K562 (cell line): Measurements from ENCODE around the gene SCAP. TPM values are rescaled to one million over a fixed set of nuclear protein-coding genes. Genes with fewer than 3 reads are reported as not detected.

ENCODE experiments used
- CHD1 ChIP-seq: fragments of 200-600 bp; sonication (generic); IDR thresholded peaks from one replicate; pipeline ENCODE4 v1.6.1; 2012; ENCODE audit warnings: mild to moderate bottlenecking, moderate library complexity, low read length, inconsistent platforms
- CREM ChIP-seq: IDR thresholded peaks from 2 replicates; pipeline ENCODE4 v1.6.1; 2014; ENCODE audit warnings: antibody characterized with exemption, low read depth
- EP300 ChIP-seq: IDR thresholded peaks from 2 replicates; pipeline ENCODE4 v1.6.1; 2012; ENCODE audit warnings: low read length, improper control_type of control experiment
- LARP7 ChIP-seq: fragments of 450-650 bp; IDR thresholded peaks from 2 replicates; pipeline ENCODE4 v1.6.1; 2016
- MXI1 ChIP-seq: IDR thresholded peaks from 2 replicates; pipeline ENCODE4 v1.6.1; 2011; ENCODE audit warnings: low read depth, mild to moderate bottlenecking, improper control_type of control experiment, low read length
- PBX2 ChIP-seq, 2 experiments: IDR thresholded peaks in 1 of 2; conservative IDR thresholded peaks in 1 of 2; 2 replicates each; pipeline ENCODE4 v1.6.1; 2016; ENCODE audit warnings: low read depth in 2 of 2, mild to moderate bottlenecking in 1 of 2, missing compliant biosample characterization in 1 of 2, missing genetic modification characterization in 1 of 2, moderate library complexity in 1 of 2
- PHB ChIP-seq: fragments of 250-450 bp; sonication (Bioruptor Pico); IDR thresholded peaks from 2 replicates; pipeline ENCODE4 v1.5.0; 2021
- PKNOX1 ChIP-seq: fragments of 450-650 bp; IDR thresholded peaks from 2 replicates; pipeline ENCODE4 v1.6.1; 2016
- RBFOX2 ChIP-seq: fragments of 200-400 bp; formaldehyde crosslinking; IDR thresholded peaks from 2 replicates; pipeline ENCODE4 v1.6.1; 2017; ENCODE audit warnings: low read depth, mild to moderate bottlenecking, low read length, moderate library complexity
- TAF1 ChIP-seq: IDR thresholded peaks from 2 replicates; pipeline ENCODE4 v1.6.1; 2011; ENCODE audit warnings: mild to moderate bottlenecking, low read length, moderate library complexity; ENCODE audit not compliant: insufficient read depth, control insufficient read depth, severe bottlenecking; ENCODE audit errors: extremely low read depth
- UBTF ChIP-seq, 2 experiments: IDR thresholded peaks; 2 replicates each; pipeline ENCODE4 v1.6.1; 2012; ENCODE audit warnings: improper control_type of control experiment in 2 of 2, low read depth in 2 of 2, low read length in 2 of 2, borderline replicate concordance in 1 of 2
- XRCC5 ChIP-seq: fragments of 200-400 bp; formaldehyde crosslinking; IDR thresholded peaks from 2 replicates; pipeline ENCODE4 v1.6.1; 2017; ENCODE audit warnings: low read depth, mild to moderate bottlenecking, low read length
- ZFPM2 ChIP-seq: fragments of 250-450 bp; sonication (Bioruptor Pico); IDR thresholded peaks from 2 replicates; pipeline ENCODE4 v1.5.1; 2022; ENCODE audit warnings: mild to moderate bottlenecking
- ZNF212 ChIP-seq: fragments of 450-650 bp; formaldehyde crosslinking; IDR thresholded peaks from 2 replicates; pipeline ENCODE4 v1.4.0; 2020; ENCODE audit warnings: mild to moderate bottlenecking
- ZNF239 ChIP-seq: fragments of 250-450 bp; sonication (Bioruptor Pico); IDR thresholded peaks from 2 replicates; pipeline ENCODE4 v1.4.0; 2020; ENCODE audit warnings: mild to moderate bottlenecking
- ZNF311 ChIP-seq: fragments of 250-450 bp; sonication (Bioruptor Pico); IDR thresholded peaks from 2 replicates; pipeline ENCODE4 v1.4.0; 2020; ENCODE audit warnings: mild to moderate bottlenecking, moderate library complexity
- ZNF449 ChIP-seq: fragments of 250-450 bp; sonication (Bioruptor Pico); IDR thresholded peaks from 2 replicates; pipeline ENCODE4 v1.8.0; 2022; ENCODE audit warnings: moderate library complexity, mild to moderate bottlenecking, inconsistent platforms
- ZNF507 ChIP-seq: conservative IDR thresholded peaks from 2 replicates; pipeline ENCODE4 v1.6.1; 2017; ENCODE audit warnings: missing genetic modification characterization, missing compliant biosample characterization
- polyA plus RNA-seq, 8 experiments: library from polyadenylated mRNA; depleted of rRNA in 4 of 8; stranded (reverse) in 5 of 8; unstranded in 3 of 8; fragments of >200 nt; fragmentation: Nextera tagmentation in 2 of 8; fragmentation: Illumina TruSeq in 1 of 8; extraction: Ambion mirVana in 2 of 8; extraction: Trizol in 1 of 8; gene quantifications; 2 replicates each; pipeline versions ENCODE4 v1.2.1 to v1.2.3, GENCODE V29; 2011 to 2014; ENCODE audit warnings: inconsistent platforms in 1 of 8, missing spikeins in 1 of 8
- total RNA-seq, 7 experiments: library from RNA; depleted of rRNA in 6 of 7; stranded (reverse); fragments of >200 nt in 6 of 7; fragmentation: Illumina TruSeq in 2 of 7; extraction: Trizol in 2 of 7; gene quantifications; 2 replicates each; pipeline versions ENCODE4 v1.2.1 to v1.2.3, GENCODE V29; 2011 to 2021; ENCODE audit warnings: low replicate concordance in 1 of 7
- TF ChIP-seq, protein P1 (sequence below): fragments of 450-650 bp; formaldehyde crosslinking; IDR thresholded peaks from 2 replicates; pipeline ENCODE4 v1.4.0; 2020; ENCODE audit warnings: mild to moderate bottlenecking

Gene SCAP
- total and polyA plus RNA-seq, 9 of the 15 experiments (the other 6 are each of a cell fraction or from before 2014, with no cell fraction given), result 2.6 to 104 (median 37.8) TPM

GRCh38 chr3:47513125-47513929 is 37.6 kb upstream of the SCAP start, which contains the start of gene ELP6 (continued):
- TF ChIP-seq PBX2 (CRISPR knock-in tag; IDR thresholded peaks at IDR 0.05; ENCODE audit: low read depth), result no peak
- no peak for TF ChIP-seq PBX2 (tag; conservative IDR thresholded peaks at IDR 0.05; ENCODE audit: low read depth)
- peak; percentile 67 for TF ChIP-seq PKNOX1
- no peak for TF ChIP-seq ZNF507 (tag)
- TF ChIP-seq RBFOX2, result peak; percentile 88
- peak; percentile 69; the same call in 1 of the 2 replicates for TF ChIP-seq MXI1
- TF ChIP-seq ZFPM2 (CRISPR knock-in tag), result no peak
- no peak for TF ChIP-seq ZNF449 (CRISPR knock-in tag)
- no peak for TF ChIP-seq ZNF239 (CRISPR knock-in tag)
- TF ChIP-seq ZNF212, result no peak
- no peak for TF ChIP-seq LARP7
- no peak for TF ChIP-seq ZNF311 (CRISPR knock-in tag)
- peak; percentile 69 for TF ChIP-seq CHD1
- TF ChIP-seq UBTF (IDR thresholded peaks at IDR 0.05; ENCODE audit: borderline replicate concordance in 1 of 2, low read depth in 2 of 2, low read length in 2 of 2), result peak in 1 of 2 experiments; percentile 46; a peak in 1 of 4 replicates
- TF ChIP-seq TAF1, result peak; percentile 50
- no peak for TF ChIP-seq PHB (CRISPR knock-in tag)
- TF ChIP-seq CREM, result peak; percentile 94
- TF ChIP-seq, protein P1, sequence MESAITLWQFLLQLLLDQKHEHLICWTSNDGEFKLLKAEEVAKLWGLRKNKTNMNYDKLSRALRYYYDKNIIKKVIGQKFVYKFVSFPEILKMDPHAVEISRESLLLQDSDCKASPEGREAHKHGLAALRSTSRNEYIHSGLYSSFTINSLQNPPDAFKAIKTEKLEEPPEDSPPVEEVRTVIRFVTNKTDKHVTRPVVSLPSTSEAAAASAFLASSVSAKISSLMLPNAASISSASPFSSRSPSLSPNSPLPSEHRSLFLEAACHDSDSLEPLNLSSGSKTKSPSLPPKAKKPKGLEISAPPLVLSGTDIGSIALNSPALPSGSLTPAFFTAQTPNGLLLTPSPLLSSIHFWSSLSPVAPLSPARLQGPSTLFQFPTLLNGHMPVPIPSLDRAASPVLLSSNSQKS (CRISPR knock-in tag), result no peak
- no peak for TF ChIP-seq XRCC5
- TF ChIP-seq EP300, result peak; percentile 40
